GM12892 (cell line): ENCODE data around the gene NUFIP1.

Source experiments
- DNase-seq: peaks from one replicate; pipeline ENCODE4 v3.0.0; 2011; ENCODE audit not compliant: insufficient read length
- FAIRE-seq: peaks from 2 replicates; lab custom pipeline; 2011; peaks lifted over from hg19 to GRCh38; lab: Jason Lieb, UNC
- POLR2A ChIP-seq: IDR thresholded peaks from 2 replicates; pipeline ENCODE4 v1.6.1; 2011; ENCODE audit warnings: low read depth, low read length, control low read depth
- POLR2AphosphoS5 ChIP-seq: IDR thresholded peaks from 2 replicates; pipeline ENCODE4 v1.6.1; 2011; ENCODE audit warnings: low read depth, low read length, control low read depth
- TAF1 ChIP-seq: IDR thresholded peaks from 2 replicates; pipeline ENCODE4 v1.6.1; 2011; ENCODE audit warnings: low read depth, mild to moderate bottlenecking, control low read depth, low read length, borderline replicate concordance

Gene NUFIP1

DNA sequence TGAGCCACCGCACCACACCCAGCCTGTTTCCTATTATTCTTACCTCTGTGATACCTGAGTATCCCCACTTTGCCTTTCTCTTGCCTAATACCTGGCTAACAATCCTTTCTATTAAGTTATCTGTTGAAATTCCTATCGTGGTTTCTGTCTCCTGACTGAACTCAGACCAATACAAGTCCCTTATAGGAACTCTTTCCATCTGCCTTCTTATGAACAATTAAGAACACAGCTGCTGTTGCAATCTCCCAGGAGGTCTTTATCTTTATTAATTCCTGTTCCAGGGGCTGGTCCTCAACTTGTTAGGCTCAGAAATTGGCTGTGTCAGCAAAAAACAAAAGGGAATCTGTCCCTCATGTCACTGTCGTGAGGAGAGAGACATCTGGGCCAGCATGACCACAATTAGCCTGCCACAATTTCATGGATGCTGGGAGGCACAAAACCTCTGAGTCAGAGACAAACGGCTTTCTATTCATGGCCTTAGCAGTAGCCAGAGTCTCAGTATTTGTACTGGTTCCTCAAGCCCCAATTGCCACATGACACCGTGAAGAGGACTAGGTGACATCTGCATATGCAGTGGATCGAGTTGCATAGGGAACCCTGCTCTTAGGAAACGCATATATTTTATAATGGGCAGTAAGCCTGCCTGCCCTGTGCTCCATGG, 58.2 kb downstream of the NUFIP1 start:
- no peak for FAIRE-seq
- TF ChIP-seq TAF1: no peak
- TF ChIP-seq POLR2AphosphoS5: no peak
- no peak for TF ChIP-seq POLR2A
- DNase-seq: no peak

DNA sequence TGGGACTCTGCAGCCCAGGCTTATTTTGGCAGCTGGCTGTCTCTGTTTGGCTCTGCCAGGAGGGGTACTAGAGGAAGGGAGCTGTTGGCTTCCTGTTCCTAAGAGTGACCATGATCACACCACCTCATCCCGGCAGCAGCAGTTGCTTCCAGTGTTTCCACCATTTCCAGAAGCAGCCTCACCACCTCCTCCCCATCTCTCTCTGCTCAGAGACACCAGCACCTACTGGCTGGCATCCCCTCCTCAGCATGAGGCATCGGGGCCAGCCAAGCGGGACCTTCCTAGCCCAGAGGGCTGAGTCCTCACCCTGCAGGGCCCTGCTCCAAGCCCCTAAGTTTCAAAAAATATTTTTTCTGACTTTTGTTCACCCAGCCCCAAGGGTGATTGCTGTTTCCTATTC, 59.0 kb downstream of the NUFIP1 start:
- TF ChIP-seq TAF1 (no peak), POLR2AphosphoS5 (no peak), POLR2A (no peak)
- DNase-seq (no peak), FAIRE-seq (no peak)

- FAIRE-seq (no peak), DNase-seq (no peak)
- TF ChIP-seq POLR2A (no peak), POLR2AphosphoS5 (no peak), TAF1 (no peak)
Measured at GRCh38 chr13:44929692-44930091, 59.6 kb downstream of the NUFIP1 start.

DNA sequence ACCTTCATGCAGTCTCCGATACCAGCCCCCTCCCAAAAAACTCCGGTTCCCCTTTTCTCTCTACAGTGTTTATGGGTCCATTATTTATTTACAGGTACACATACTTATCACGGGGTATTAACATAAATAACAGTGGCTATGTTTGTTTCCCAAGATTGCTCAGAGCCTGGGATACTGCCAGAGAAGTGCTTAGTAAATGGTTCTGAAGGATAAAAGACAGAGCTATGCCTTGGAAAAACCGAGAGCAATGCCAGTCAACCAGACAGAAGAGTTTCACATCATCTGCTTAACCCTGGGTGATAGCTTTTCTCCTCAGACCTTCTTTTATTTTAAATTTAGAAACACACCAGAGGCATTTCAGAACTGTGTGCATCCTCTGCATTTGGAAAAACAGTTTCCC, 61.3 kb downstream of the NUFIP1 start:
- no peak for TF ChIP-seq POLR2A
- no peak for TF ChIP-seq TAF1
- TF ChIP-seq POLR2AphosphoS5: no peak
- FAIRE-seq: no peak
- no peak for DNase-seq

DNA sequence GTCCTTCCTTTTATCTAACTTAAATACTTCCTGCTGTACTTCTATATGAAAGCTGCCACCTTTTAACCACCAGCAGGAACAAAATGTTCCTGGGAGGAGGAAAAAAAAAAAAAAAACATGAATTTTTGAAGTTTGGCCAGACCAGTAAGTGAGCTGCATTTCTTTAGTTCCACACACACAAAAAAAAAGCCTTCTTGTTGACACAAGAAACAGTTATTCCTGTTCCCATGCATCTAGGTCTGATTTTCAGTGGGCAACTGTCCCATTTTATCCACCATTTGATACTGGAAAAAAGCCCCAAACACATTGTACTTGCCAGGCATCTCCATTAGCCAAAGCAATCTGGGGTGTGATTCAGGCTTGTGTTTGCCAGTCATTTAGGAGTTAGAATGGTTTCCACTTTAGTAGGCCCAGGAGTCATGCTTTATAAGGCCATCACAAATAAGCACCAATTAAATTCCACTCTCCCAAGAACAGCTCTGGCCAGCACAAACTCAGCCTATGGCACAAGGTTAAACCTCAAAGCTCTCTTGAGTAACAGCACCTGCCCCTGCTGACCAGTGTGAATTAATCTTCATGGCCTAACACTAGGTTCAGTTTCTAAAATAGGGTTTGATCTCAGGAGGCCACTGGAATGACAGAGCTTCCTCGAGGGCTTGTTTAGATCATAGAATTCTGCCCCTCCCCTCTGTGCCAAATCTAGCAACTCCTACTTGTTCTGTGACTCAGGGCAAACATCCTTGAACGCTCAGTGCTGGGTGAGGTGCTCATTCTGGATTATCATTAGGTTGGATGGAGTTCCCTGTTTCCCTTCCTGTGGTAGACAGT, 67.1 kb downstream of the NUFIP1 start:
- DNase-seq (no peak), FAIRE-seq (no peak)
- no peak for TF ChIP-seq TAF1
- no peak for TF ChIP-seq POLR2A

GRCh38 chr13:44921246-44921877, 67.9 kb downstream of the NUFIP1 start:
- FAIRE-seq: no peak
- DNase-seq: no peak
- TF ChIP-seq POLR2A: no peak
- no peak for TF ChIP-seq POLR2AphosphoS5
- no peak for TF ChIP-seq TAF1

DNA sequence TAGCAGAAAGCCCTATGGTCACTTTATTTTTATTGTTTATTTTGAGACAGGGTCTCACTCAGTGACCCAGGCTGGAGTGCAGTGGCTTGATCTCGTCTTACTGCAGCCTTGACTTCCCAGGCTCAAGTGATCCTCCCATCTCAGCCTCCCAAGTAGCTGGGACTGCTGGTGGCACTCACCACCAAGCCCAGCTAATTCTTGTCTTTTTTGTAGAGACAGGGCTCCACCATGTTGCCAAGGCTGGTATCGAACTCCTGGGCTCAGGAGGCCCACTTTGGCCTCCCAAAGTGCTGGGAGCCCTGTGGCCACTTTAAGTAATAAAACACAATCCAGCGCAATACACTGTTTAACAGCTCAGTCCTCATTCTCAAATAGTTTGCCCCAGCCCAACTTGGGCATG, 69.3 kb downstream of the NUFIP1 start:
- no peak for FAIRE-seq
- DNase-seq: no peak
- TF ChIP-seq POLR2A: no peak
- no peak for TF ChIP-seq POLR2AphosphoS5
- TF ChIP-seq TAF1: no peak

GRCh38 chr13:44919104-44919804, 70.0 kb downstream of the NUFIP1 start:
- FAIRE-seq (no peak), DNase-seq (no peak)
- TF ChIP-seq POLR2A (no peak), TAF1 (no peak)

DNA sequence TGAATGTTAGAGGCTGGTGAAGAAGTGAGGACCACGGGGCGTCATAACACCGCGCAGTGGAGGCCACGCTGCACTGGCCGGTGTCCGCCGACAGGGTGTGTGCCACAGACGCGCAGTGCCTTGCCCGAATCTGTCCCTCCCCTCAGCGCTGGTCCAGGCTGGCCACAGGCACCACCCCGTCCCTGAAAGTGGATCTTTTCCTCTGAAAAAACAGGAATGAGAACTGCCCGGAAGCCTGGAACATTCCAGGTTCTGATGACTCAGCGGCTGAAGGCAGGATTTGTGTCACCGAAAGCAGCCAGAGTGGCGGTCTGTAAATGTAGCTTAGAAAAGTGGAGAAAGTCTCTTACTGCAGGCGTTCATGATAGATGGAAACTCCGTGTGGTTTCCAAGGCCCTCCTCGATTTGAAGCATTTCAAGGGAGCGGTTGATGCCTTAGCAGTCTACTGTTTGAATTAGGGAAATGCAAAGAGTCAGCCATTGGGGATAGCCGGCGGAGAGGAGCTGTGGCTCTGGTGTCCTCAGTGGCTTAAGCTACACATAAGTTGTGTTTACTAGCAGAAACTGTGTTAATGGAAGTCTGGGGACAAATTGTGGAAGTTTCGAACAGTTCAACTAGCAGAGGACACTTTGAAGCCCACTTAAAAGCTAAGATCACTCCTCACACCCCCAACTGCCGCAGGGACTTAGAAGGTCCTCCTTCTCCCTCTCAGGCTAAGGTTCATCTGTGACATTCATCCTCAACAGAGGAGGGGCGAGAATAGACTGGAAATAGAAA, 70.8 kb downstream of the NUFIP1 start:
- DNase-seq: peak; percentile 48
- TF ChIP-seq POLR2AphosphoS5 (no peak), POLR2A (peak; percentile 58; the same call in 1 of the 2 replicates)
- no peak for FAIRE-seq

- TF ChIP-seq POLR2A (no peak), TAF1 (no peak), POLR2AphosphoS5 (no peak)
- FAIRE-seq: peak; percentile 97
- DNase-seq: peak; percentile 58
Measured at GRCh38 chr13:44917589-44918325, 71.5 kb downstream of the NUFIP1 start.
